Measurements from ENCODE around the gene RDH5. TPM values are rescaled to one million over a fixed set of nuclear protein-coding genes. Genes with fewer than 3 reads are reported as not detected.

RDH5 gene
- total RNA-seq, 1 donor from 2014 or later: 3.6 TPM

GRCh38 chr12:55703288-55703687 lies 16.9 kb upstream of the RDH5 start:
- no peak for DNase-seq (ENCODE audit: low read depth)
- TF ChIP-seq CTCF (IDR thresholded peaks at IDR 0.05; ENCODE audit: insufficient read depth, low read length, poor library complexity, severe bottlenecking): no peak
- H3K36me3 ChIP-seq (ENCODE audit: control insufficient read depth, insufficient read depth, low read length): no peaks in the 10 kb centered on the region
- H3K4me3 ChIP-seq (ENCODE audit: low read depth, low read length): no peak overlapping the region
- H3K27me3 ChIP-seq (ENCODE audit: control insufficient read depth, insufficient read depth, low read length): peaks cover 3% of the 10 kb centered on the region

GRCh38 chr12:55703901-55704761 lies 16.1 kb upstream of the RDH5 start:
- no peak for TF ChIP-seq CTCF (IDR thresholded peaks at IDR 0.05; ENCODE audit: insufficient read depth, low read length, poor library complexity, severe bottlenecking)
- DNase-seq (ENCODE audit: low read depth): no peak
- H3K27me3 ChIP-seq (ENCODE audit: control insufficient read depth, insufficient read depth, low read length): peaks cover 3% of the 10 kb centered on the region

GRCh38 chr12:55704824-55705718 lies 15.1 kb upstream of the RDH5 start:
- H3K4me3 ChIP-seq (ENCODE audit: low read depth, low read length): no peak overlapping the region
- TF ChIP-seq CTCF (IDR thresholded peaks at IDR 0.05; ENCODE audit: insufficient read depth, low read length, poor library complexity, severe bottlenecking): no peak
- H3K27me3 ChIP-seq (ENCODE audit: control insufficient read depth, insufficient read depth, low read length): peaks cover 6% of the 10 kb centered on the region
- DNase-seq (ENCODE audit: low read depth): no peak
- H3K36me3 ChIP-seq (ENCODE audit: control insufficient read depth, insufficient read depth, low read length): no peaks in the 10 kb centered on the region

More at GRCh38 chr12:55703901-55704761, 16.1 kb upstream of the RDH5 start:
- H3K4me3 ChIP-seq (ENCODE audit: low read depth, low read length): no peak overlapping the region
- no peaks in the 10 kb centered on the region for H3K36me3 ChIP-seq (ENCODE audit: control insufficient read depth, insufficient read depth, low read length)

GRCh38 chr12:55705782-55706402 lies 14.3 kb upstream of the RDH5 start:
- H3K27me3 ChIP-seq (ENCODE audit: control insufficient read depth, insufficient read depth, low read length): peaks cover 6% of the 10 kb centered on the region
- no peaks in the 10 kb centered on the region for H3K36me3 ChIP-seq (ENCODE audit: control insufficient read depth, insufficient read depth, low read length)
- TF ChIP-seq CTCF (IDR thresholded peaks at IDR 0.05; ENCODE audit: insufficient read depth, low read length, poor library complexity, severe bottlenecking): peak; percentile 41
- no peak overlapping the region for H3K4me3 ChIP-seq (ENCODE audit: low read depth, low read length)
- no peak for DNase-seq (ENCODE audit: low read depth)

GRCh38 chr12:55706568-55707218 lies 13.5 kb upstream of the RDH5 start:
- H3K36me3 ChIP-seq (ENCODE audit: control insufficient read depth, insufficient read depth, low read length): no peaks in the 10 kb centered on the region
- no peak for DNase-seq (ENCODE audit: low read depth)
- H3K4me3 ChIP-seq (ENCODE audit: low read depth, low read length): peak overlapping the region; percentile 48
- TF ChIP-seq CTCF (IDR thresholded peaks at IDR 0.05; ENCODE audit: insufficient read depth, low read length, poor library complexity, severe bottlenecking): no peak
- peaks cover 6% of the 10 kb centered on the region for H3K27me3 ChIP-seq (ENCODE audit: control insufficient read depth, insufficient read depth, low read length)

Data from kidney epithelial cell (primary cell).